Measurements from ENCODE around the gene HOXA5.

GRCh38 chr7:27123007-27123476 lies 20.4 kb downstream of the HOXA5 start:
- TF ChIP-seq EZH2phosphoT487 (IDR thresholded peaks at IDR 0.05; ENCODE audit: borderline replicate concordance, low read depth, low read length), result no peak
- TF ChIP-seq CTCF (conservative IDR thresholded peaks at IDR 0.05; ENCODE audit: low read length), result no peak

Data from OCI-LY7 (cell line).